PC-9 (cell line): ENCODE measurements around the gene HHATL. TPM values are rescaled to one million over a fixed set of nuclear protein-coding genes. Genes with fewer than 3 reads are reported as not detected.

Source experiments
- BruUV-seq: library from RNA; stranded (reverse); fragments of 400-500 nt; replicated peaks from 2 replicates; lab custom pipeline; 2021; lab: Mats Ljungman, UMichigan
- CTCF ChIA-PET: fragments of 300-600 bp; sonication (Branson Sonifier 250); formaldehyde crosslinking; loops from one replicate; lab custom pipeline; 2022; ENCODE audit warnings: antibody characterized with exemption; lab: Charles Lee
- POLR2A ChIA-PET: fragments of 300-600 bp; sonication (Branson Sonifier 250); formaldehyde crosslinking; loops from one replicate; lab custom pipeline; 2022; ENCODE audit warnings: antibody characterized with exemption; ENCODE audit not compliant: unreplicated experiment; lab: Charles Lee
- DNase-seq, 2 experiments: peaks; one replicate each; pipeline versions ENCODE4 v3.0.0 to v3.0.0-alpha.2; 2015 to 2022; ENCODE audit warnings: mixed read lengths in 1 of 2
- H2AFZ ChIP-seq: fragments of 200-600 bp; sonication (generic); 2 replicates; pipeline ENCODE4 v1.8.1; 2017; ENCODE audit warnings: antibody characterized with exemption
- H3F3A ChIP-seq: fragments of 200-600 bp; sonication (generic); 2 replicates; pipeline ENCODE4 v1.8.1; 2017; ENCODE audit warnings: antibody characterized with exemption, mild to moderate bottlenecking, low read depth; ENCODE audit not compliant: insufficient read depth
- H3K27ac ChIP-seq: fragments of 200-600 bp; sonication (generic); 2 replicates; pipeline ENCODE4 v1.6.1; 2016; ENCODE audit warnings: mixed run types
- H3K27me3 ChIP-seq: fragments of 200-600 bp; sonication (generic); 2 replicates; pipeline ENCODE4 v1.6.1; 2016; ENCODE audit warnings: low read depth, mixed run types; ENCODE audit not compliant: insufficient read depth
- H3K36me3 ChIP-seq: fragments of 200-600 bp; sonication (generic); 2 replicates; pipeline ENCODE4 v1.6.1; 2016; ENCODE audit warnings: low read depth, mixed run types
- H3K4me1 ChIP-seq: fragments of 200-600 bp; sonication (generic); replicated peaks from 2 replicates; pipeline ENCODE4 v1.6.1; 2016; ENCODE audit warnings: mixed run types; ENCODE audit not compliant: insufficient read depth
- H3K4me2 ChIP-seq: fragments of 200-600 bp; sonication (generic); 2 replicates; pipeline ENCODE4 v1.6.1; 2017; ENCODE audit warnings: mixed run types
- H3K4me3 ChIP-seq: fragments of 200-600 bp; sonication (generic); 2 replicates; pipeline ENCODE4 v1.6.1; 2016; ENCODE audit warnings: mixed run types
- H3K79me2 ChIP-seq: fragments of 200-600 bp; sonication (generic); 2 replicates; pipeline ENCODE4 v1.6.1; 2017; ENCODE audit warnings: low read depth, mixed run types
- H3K9me2 ChIP-seq: fragments of 200-600 bp; sonication (generic); 2 replicates; pipeline ENCODE4 v1.8.1; 2017; ENCODE audit warnings: mild to moderate bottlenecking; ENCODE audit not compliant: insufficient read depth
- H3K9me3 ChIP-seq: fragments of 200-600 bp; sonication (generic); 2 replicates; pipeline ENCODE4 v1.8.1; 2016; ENCODE audit warnings: low read depth; ENCODE audit not compliant: insufficient read depth
- H4K20me1 ChIP-seq: fragments of 200-600 bp; sonication (generic); 2 replicates; pipeline ENCODE4 v1.8.1; 2017; ENCODE audit not compliant: insufficient read depth
- CTCF ChIP-seq: fragments of 200-600 bp; sonication (generic); conservative IDR thresholded peaks from 2 replicates; pipeline ENCODE4 v1.6.1; 2017; ENCODE audit warnings: mixed run types, antibody characterized with exemption, mild to moderate bottlenecking, moderate library complexity
- EZH2 ChIP-seq: fragments of 200-600 bp; sonication (generic); IDR thresholded peaks from 2 replicates; pipeline ENCODE4 v1.8.0; 2017; ENCODE audit warnings: antibody characterized with exemption, low read depth
- intact Hi-C: fragments of 100-400 bp; cut with micrococcal nuclease; formaldehyde crosslinking; loops from one replicate; pipeline ENCODE4 v1.10.0; 2022; ENCODE audit not compliant: unreplicated experiment
- total RNA-seq: library from RNA; stranded (reverse); gene quantifications from 2 replicates; pipeline ENCODE4 v1.2.3, GENCODE V29; 2021

Gene HHATL
- total RNA-seq, 1 experiment from 2014 or later: not detected

- TSS peak; percentile 56 for BruUV-seq
- Histone ChIP-seq H3K9me3 (no peaks in the 10 kb centered on the region), H3K27me3 (no peaks in the 10 kb centered on the region), H3K4me3 (peak overlapping the region; percentile 66), H3K36me3 (no peaks in the 10 kb centered on the region), H3K9me2 (no peaks in the 10 kb centered on the region), H2AFZ (no peak overlapping the region), H3K79me2 (no peaks in the 10 kb centered on the region), H4K20me1 (no peaks in the 10 kb centered on the region), H3K4me1 (peaks cover 33% of the 10 kb centered on the region), H3K27ac (0 out of 2 replicates have a peak overlapping the region, but pooled peaks have one; percentile 34), H3K4me2 (peak overlapping the region; percentile 92), H3F3A (peaks cover 18% of the 10 kb centered on the region; the same call in 1 of the 2 replicates)
- intact Hi-C loops: loop anchor here (2.0 kb wide), 2 partner anchors 52 to 92 kb away; partner anchors contain the start of gene NKTR
- CTCF ChIA-PET: interaction anchor here (0.6 kb wide), 1 partner anchor 156 kb away, joined by 4 read pairs; the partner anchor contains the start of gene ACKR2
- TF ChIP-seq CTCF (no peak), EZH2 (no peak)
- POLR2A ChIA-PET: no interaction called here
- DNase-seq: no peak
Measured at GRCh38 chr3:42653303-42653559, 49.4 kb downstream of the HHATL start.

- Histone ChIP-seq H4K20me1 (no peaks in the 10 kb centered on the region), H3K79me2 (no peaks in the 10 kb centered on the region), H3K27me3 (no peaks in the 10 kb centered on the region), H2AFZ (no peak overlapping the region), H3K4me2 (peak overlapping the region; percentile 92), H3K4me3 (peak overlapping the region; percentile 66; the same call in 1 of the 2 replicates), H3F3A (peaks cover 18% of the 10 kb centered on the region; the same call in 1 of the 2 replicates), H3K36me3 (no peaks in the 10 kb centered on the region), H3K9me3 (no peaks in the 10 kb centered on the region), H3K27ac (peak overlapping the region; percentile 65), H3K9me2 (no peaks in the 10 kb centered on the region), H3K4me1 (peaks cover 33% of the 10 kb centered on the region)
- TF ChIP-seq CTCF: no peak
- no peak for TF ChIP-seq EZH2
- intact Hi-C loops: loop anchor here (1.0 to 2.0 kb wide), 3 partner anchors 32 to 92 kb away; partner anchors contain the start of gene NKTR
- no TSS peak for BruUV-seq
- ChIA-PET CTCF (interaction anchor here (0.6 to 0.9 kb wide), 2 partner anchors 52 to 157 kb away, joined by 3 to 4 read pairs; partner anchors contain the start of genes ACKR2 and NKTR), POLR2A (interaction anchor here (0.5 to 0.6 kb wide), 3 partner anchors 22 to 658 kb away, joined by 3 to 4 read pairs (median 3); partner anchors contain the start of gene SNRK)
- DNase-seq: peak; percentile 72 to 86
Measured at GRCh38 chr3:42652611-42653302, 49.8 kb downstream of the HHATL start.

- Histone ChIP-seq H3K36me3 (no peaks in the 10 kb centered on the region), H3K4me2 (peak overlapping the region; percentile 92), H3K9me3 (no peaks in the 10 kb centered on the region), H4K20me1 (no peaks in the 10 kb centered on the region), H3K27ac (peak overlapping the region; percentile 65), H3K79me2 (no peaks in the 10 kb centered on the region), H3F3A (peaks cover 21% of the 10 kb centered on the region; the same call in 1 of the 2 replicates), H3K9me2 (no peaks in the 10 kb centered on the region), H3K27me3 (no peaks in the 10 kb centered on the region), H3K4me1 (peaks cover 33% of the 10 kb centered on the region), H2AFZ (no peak overlapping the region), H3K4me3 (no peak overlapping the region; the same call in 1 of the 2 replicates)
- BruUV-seq: no TSS peak
- ChIA-PET POLR2A (interaction anchor here (0.5 to 0.6 kb wide), 5 partner anchors 21 to 659 kb away, joined by 3 to 18 read pairs (median 4); partner anchors contain the start of gene SNRK), CTCF (interaction anchor here (0.9 kb wide), 1 partner anchor 51 kb away, joined by 3 read pairs; the partner anchor contains the start of gene NKTR)
- intact Hi-C loops: loop anchor here (1.0 to 2.0 kb wide), 3 partner anchors 32 to 93 kb away; partner anchors contain the start of gene NKTR
- TF ChIP-seq CTCF: no peak
- no peak for DNase-seq
Measured at GRCh38 chr3:42652251-42652610, 50.4 kb downstream of the HHATL start.
